ENCODE measurements around the gene SMAD4. TPM values are rescaled to one million over a fixed set of nuclear protein-coding genes. Genes with fewer than 3 reads are reported as not detected.

Gene SMAD4
- polyA plus RNA-seq (2013, experiment 1 of 2), result 42.1 TPM
- 43.5 TPM for polyA plus RNA-seq (2013, experiment 2 of 2)

DNA sequence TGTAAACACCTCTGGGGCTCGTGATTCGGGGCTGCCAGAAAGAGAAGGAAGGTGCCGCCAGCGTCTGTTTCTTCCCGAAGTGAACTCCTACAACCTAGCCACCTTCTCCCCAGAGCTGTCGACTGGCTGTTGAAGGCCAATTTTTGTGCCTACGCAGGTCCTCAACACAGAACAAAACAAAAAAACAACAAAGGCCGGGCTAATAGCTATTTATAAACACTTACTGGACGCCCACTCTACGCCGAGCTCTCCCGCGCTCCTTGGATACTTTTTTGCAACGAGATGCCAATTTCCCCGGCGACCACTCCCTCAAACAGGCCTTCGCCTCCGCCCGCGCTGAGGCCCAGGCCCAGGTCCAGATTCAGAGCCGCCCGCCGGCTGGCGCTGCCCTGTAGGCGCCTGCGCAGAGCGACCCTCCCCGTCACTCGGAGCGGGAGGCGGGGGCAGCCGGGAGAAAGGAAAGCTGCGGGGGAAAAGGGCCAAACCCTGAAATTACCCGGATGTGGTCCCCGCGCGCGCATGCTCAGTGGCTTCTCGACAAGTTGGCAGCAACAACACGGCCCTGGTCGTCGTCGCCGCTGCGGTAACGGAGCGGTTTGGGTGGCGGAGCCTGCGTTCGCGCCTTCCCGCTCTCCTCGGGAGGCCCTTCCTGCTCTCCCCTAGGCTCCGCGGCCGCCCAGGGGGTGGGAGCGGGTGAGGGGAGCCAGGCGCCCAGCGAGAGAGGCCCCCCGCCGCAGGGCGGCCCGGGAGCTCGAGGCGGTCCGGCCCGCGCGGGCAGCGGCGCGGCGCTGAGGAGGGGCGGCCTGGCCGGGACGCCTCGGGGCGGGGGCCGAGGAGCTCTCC is at the start of gene SMAD4:
TSS of gene SMAD4 (plus strand) at position 520 of the 843 bp plus-strand sequence. CDS start 16,834 bp downstream, outside the sequence.
- no peaks in the 10 kb centered on the region for H3K9me3 ChIP-seq (ENCODE audit: control insufficient read depth, low read length)

DNA sequence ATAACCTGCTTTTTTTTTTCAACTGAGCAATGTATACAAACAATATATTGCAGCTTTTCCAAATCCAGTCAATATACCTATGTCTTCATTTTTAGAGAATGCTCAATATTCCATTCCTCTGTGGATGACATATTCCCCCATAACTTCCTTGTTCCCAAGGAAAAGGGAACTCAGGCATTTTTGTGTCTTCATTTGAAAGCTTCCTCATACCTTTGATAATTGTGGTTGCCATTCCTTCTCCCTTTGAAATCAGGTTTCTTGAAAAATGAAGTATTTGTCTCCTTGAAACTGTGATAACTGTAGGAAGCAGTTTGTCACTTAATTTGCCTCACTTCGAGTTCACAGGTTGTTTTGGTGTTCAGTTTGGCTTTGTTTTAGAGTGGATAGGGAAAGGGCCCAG is 48.6 kb upstream of the SMAD4 start:
- Histone ChIP-seq H2AK5ac (ENCODE audit: low read length, severe bottlenecking) (no peak overlapping the region), H3K27ac (ENCODE audit: low read length, poor library complexity, severe bottlenecking) (peak overlapping the region; percentile 72), H2AFZ (ENCODE audit: low read depth, low read length) (no peak overlapping the region), H3K14ac (ENCODE audit: low read length in 2 of 2) (no peak overlapping the region), H4K91ac (ENCODE audit: low read length) (no peak overlapping the region), H2BK5ac (ENCODE audit: low read depth, low read length, poor library complexity, severe bottlenecking) (no peak overlapping the region), H3K4me1 (ENCODE audit: control insufficient read depth, insufficient read depth, low read depth, low read length) (peaks cover 7% of the 10 kb centered on the region), H2BK120ac (ENCODE audit: low read depth, low read length) (no peak overlapping the region), H3K9me3 (ENCODE audit: control insufficient read depth, low read length) (peaks cover 9% of the 10 kb centered on the region), H2BK12ac (ENCODE audit: low read length in 2 of 2) (no peak overlapping the region), H3K79me1 (replicated peaks; ENCODE audit: low read length, poor library complexity, severe bottlenecking) (peaks cover 21% of the 10 kb centered on the region), H4K8ac (ENCODE audit: low read length) (no peak overlapping the region), H2BK15ac (ENCODE audit: low read depth, poor library complexity, severe bottlenecking) (no peak overlapping the region), H3K23ac (ENCODE audit: low read length in 2 of 2) (no peak overlapping the region), H3K4me3 (ENCODE audit: insufficient read depth in 1 of 2, low read depth in 1 of 2, low read length in 2 of 2) (no peak overlapping the region), H3K4me2 (ENCODE audit: low read length, poor library complexity, severe bottlenecking) (no peak overlapping the region), H3K9ac (ENCODE audit: low read length) (no peak overlapping the region), H3K18ac (ENCODE audit: low read depth in 1 of 2, low read length in 2 of 2) (no peak overlapping the region), H3K4ac (ENCODE audit: low read depth in 1 of 2, low read length in 2 of 2) (no peak overlapping the region), H3K36me3 (ENCODE audit: control insufficient read depth in 1 of 2, insufficient read depth in 2 of 2, low read depth in 1 of 2, low read length in 2 of 2) (peaks cover 19 to 55% of the 10 kb centered on the region in 2 experiments), H3K27me3 (ENCODE audit: control insufficient read depth in 1 of 2, insufficient read depth in 1 of 2, low read length in 2 of 2) (no peaks in the 10 kb centered on the region)
- DNase-seq, result no peak
- 96% methylated on average over 1 of the region's 1 CpG for WGBS

More for the DNA sequence above, at the start of gene SMAD4:
- H3K79me1 ChIP-seq (replicated peaks; ENCODE audit: low read length, poor library complexity, severe bottlenecking), result peaks cover 28% of the 10 kb centered on the region
- peak within 1 kb of the TSS in 1 of 2 experiments; percentile 23 for H2BK12ac ChIP-seq (ENCODE audit: low read length in 2 of 2)
- peak within 1 kb of the TSS; percentile 91 for H2BK120ac ChIP-seq (ENCODE audit: low read depth, low read length)
- H4K91ac ChIP-seq (ENCODE audit: low read length), result peak within 1 kb of the TSS; percentile 99
- peaks cover 5% of the 10 kb centered on the region for H3K4me1 ChIP-seq (ENCODE audit: control insufficient read depth, insufficient read depth, low read depth, low read length)
- H3K18ac ChIP-seq (ENCODE audit: low read depth in 1 of 2, low read length in 2 of 2), result peak within 1 kb of the TSS; percentile 88 to 97
- peak within 1 kb of the TSS; percentile 93 for H2AK5ac ChIP-seq (ENCODE audit: low read length, severe bottlenecking)
- peak within 1 kb of the TSS in 1 of 2 experiments; percentile 34 for H3K23ac ChIP-seq (ENCODE audit: low read length in 2 of 2)
- H3K27me3 ChIP-seq (ENCODE audit: control insufficient read depth in 1 of 2, insufficient read depth in 1 of 2, low read length in 2 of 2), result no peaks in the 10 kb centered on the region
- H3K14ac ChIP-seq (ENCODE audit: low read length in 2 of 2), result peak within 1 kb of the TSS; percentile 36 to 87
- H2BK15ac ChIP-seq (ENCODE audit: low read depth, poor library complexity, severe bottlenecking), result peak within 1 kb of the TSS; percentile 98
- H2BK5ac ChIP-seq (ENCODE audit: low read depth, low read length, poor library complexity, severe bottlenecking), result peak within 1 kb of the TSS; percentile 70
- peak within 1 kb of the TSS; percentile 79 for H3K27ac ChIP-seq (ENCODE audit: low read length, poor library complexity, severe bottlenecking)
- whole genome bisulfite sequencing, result 16% methylated on average over 53 of the region's 79 CpGs
- peak; percentile 96 for DNase-seq
- H3K9ac ChIP-seq (ENCODE audit: low read length), result peak within 1 kb of the TSS; percentile 100
- H3K36me3 ChIP-seq (ENCODE audit: control insufficient read depth in 1 of 2, insufficient read depth in 2 of 2, low read depth in 1 of 2, low read length in 2 of 2), result peaks cover 8 to 32% of the 10 kb centered on the region in 2 experiments
- peak within 1 kb of the TSS; percentile 77 for H3K4me2 ChIP-seq (ENCODE audit: low read length, poor library complexity, severe bottlenecking)
- peak within 1 kb of the TSS; percentile 80 to 87 for H3K4me3 ChIP-seq (ENCODE audit: insufficient read depth in 1 of 2, low read depth in 1 of 2, low read length in 2 of 2)
- H4K8ac ChIP-seq (ENCODE audit: low read length), result peak within 1 kb of the TSS; percentile 100
- H3K4ac ChIP-seq (ENCODE audit: low read depth in 1 of 2, low read length in 2 of 2), result peak within 1 kb of the TSS; percentile 32 to 81
- peak within 1 kb of the TSS; percentile 10 for H2AFZ ChIP-seq (ENCODE audit: low read depth, low read length)

DNA sequence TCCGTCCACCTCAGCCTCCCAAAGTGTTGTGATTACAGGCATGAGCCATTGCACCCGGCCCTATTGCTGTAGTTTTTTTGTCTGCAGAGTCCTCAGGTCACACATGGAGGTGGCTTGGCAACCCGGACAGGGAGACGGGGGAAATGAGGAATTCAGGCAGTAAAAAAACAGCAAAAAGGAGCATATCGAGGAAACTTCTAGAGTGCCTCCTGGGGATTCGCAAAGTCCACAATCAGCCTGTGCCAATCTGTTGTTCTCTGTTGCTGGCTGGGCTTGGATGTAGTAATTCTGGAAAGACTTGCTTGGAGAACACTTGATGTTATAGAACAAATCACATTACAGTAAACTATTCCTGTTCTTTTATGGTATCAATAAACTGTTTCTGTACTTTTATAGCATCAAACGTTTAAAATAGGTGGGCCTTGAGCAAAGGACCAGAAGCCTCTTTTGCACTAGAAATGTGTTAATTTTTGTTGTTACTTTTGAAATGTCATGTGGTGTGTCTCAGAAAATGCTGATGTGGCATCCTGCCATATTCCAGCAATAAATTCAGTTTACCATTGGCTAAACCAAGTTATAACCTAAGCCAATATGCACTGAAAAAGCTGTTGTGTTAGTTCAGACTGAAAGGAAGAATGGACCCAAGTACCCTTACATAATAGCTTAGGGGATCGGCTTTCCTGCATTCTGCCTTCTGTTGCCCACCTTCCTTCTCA is 47.8 kb upstream of the SMAD4 start:
- no peak overlapping the region for H3K18ac ChIP-seq (ENCODE audit: low read depth in 1 of 2, low read length in 2 of 2)
- H2BK120ac ChIP-seq (ENCODE audit: low read depth, low read length), result no peak overlapping the region
- 97% methylated on average over 8 of the region's 8 CpGs for WGBS
- no peak overlapping the region for H2BK15ac ChIP-seq (ENCODE audit: low read depth, poor library complexity, severe bottlenecking)
- H3K4me1 ChIP-seq (ENCODE audit: control insufficient read depth, insufficient read depth, low read depth, low read length), result peaks cover 9% of the 10 kb centered on the region
- H3K36me3 ChIP-seq (ENCODE audit: control insufficient read depth in 1 of 2, insufficient read depth in 2 of 2, low read depth in 1 of 2, low read length in 2 of 2), result peaks cover 13 to 46% of the 10 kb centered on the region in 2 experiments
- H3K4me3 ChIP-seq (ENCODE audit: insufficient read depth in 1 of 2, low read depth in 1 of 2, low read length in 2 of 2), result no peak overlapping the region
- H4K8ac ChIP-seq (ENCODE audit: low read length), result no peak overlapping the region
- H3K9ac ChIP-seq (ENCODE audit: low read length), result no peak overlapping the region
- no peaks in the 10 kb centered on the region for H3K27me3 ChIP-seq (ENCODE audit: control insufficient read depth in 1 of 2, insufficient read depth in 1 of 2, low read length in 2 of 2)
- DNase-seq, result no peak
- H3K4me2 ChIP-seq (ENCODE audit: low read length, poor library complexity, severe bottlenecking), result no peak overlapping the region
- no peak overlapping the region for H2BK5ac ChIP-seq (ENCODE audit: low read depth, low read length, poor library complexity, severe bottlenecking)
- H2AFZ ChIP-seq (ENCODE audit: low read depth, low read length), result no peak overlapping the region
- H3K23ac ChIP-seq (ENCODE audit: low read length in 2 of 2), result no peak overlapping the region
- no peak overlapping the region for H3K27ac ChIP-seq (ENCODE audit: low read length, poor library complexity, severe bottlenecking)
- no peak overlapping the region for H4K91ac ChIP-seq (ENCODE audit: low read length)
- no peak overlapping the region for H2BK12ac ChIP-seq (ENCODE audit: low read length in 2 of 2)
- peaks cover 2% of the 10 kb centered on the region for H3K9me3 ChIP-seq (ENCODE audit: control insufficient read depth, low read length)
- H3K14ac ChIP-seq (ENCODE audit: low read length in 2 of 2), result no peak overlapping the region
- peak overlapping the region; percentile 85 for H2AK5ac ChIP-seq (ENCODE audit: low read length, severe bottlenecking)
- peaks cover 19% of the 10 kb centered on the region for H3K79me1 ChIP-seq (replicated peaks; ENCODE audit: low read length, poor library complexity, severe bottlenecking)
- H3K4ac ChIP-seq (ENCODE audit: low read depth in 1 of 2, low read length in 2 of 2), result no peak overlapping the region

DNA sequence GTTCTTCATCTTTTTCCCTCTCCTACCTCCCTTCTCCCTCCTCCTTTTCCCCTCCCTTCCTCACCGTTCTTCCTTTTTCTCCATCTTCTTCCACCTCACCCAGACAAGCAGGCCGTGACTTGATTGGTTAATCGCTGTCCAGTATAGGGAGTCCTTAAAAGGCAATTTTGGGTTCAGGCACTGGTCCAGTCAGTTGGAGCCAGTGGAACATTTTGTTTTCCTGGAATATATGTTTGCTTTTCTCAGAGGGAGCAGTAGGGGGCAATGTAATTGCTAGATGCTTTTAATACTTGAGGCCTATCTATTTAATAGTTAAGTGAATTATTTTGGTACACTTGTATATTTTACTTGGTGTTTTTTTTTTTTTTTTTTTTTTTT is 47.2 kb upstream of the SMAD4 start:
- Histone ChIP-seq H2BK120ac (ENCODE audit: low read depth, low read length) (no peak overlapping the region), H4K91ac (ENCODE audit: low read length) (no peak overlapping the region), H2BK5ac (ENCODE audit: low read depth, low read length, poor library complexity, severe bottlenecking) (no peak overlapping the region), H3K4me1 (ENCODE audit: control insufficient read depth, insufficient read depth, low read depth, low read length) (peaks cover 9% of the 10 kb centered on the region), H2AK5ac (ENCODE audit: low read length, severe bottlenecking) (peak overlapping the region; percentile 18), H3K27ac (ENCODE audit: low read length, poor library complexity, severe bottlenecking) (no peak overlapping the region), H3K23ac (ENCODE audit: low read length in 2 of 2) (no peak overlapping the region), H3K14ac (ENCODE audit: low read length in 2 of 2) (no peak overlapping the region), H3K79me1 (replicated peaks; ENCODE audit: low read length, poor library complexity, severe bottlenecking) (peaks cover 19% of the 10 kb centered on the region), H3K9ac (ENCODE audit: low read length) (no peak overlapping the region), H3K4me3 (ENCODE audit: insufficient read depth in 1 of 2, low read depth in 1 of 2, low read length in 2 of 2) (no peak overlapping the region), H2AFZ (ENCODE audit: low read depth, low read length) (no peak overlapping the region), H3K36me3 (ENCODE audit: control insufficient read depth in 1 of 2, insufficient read depth in 2 of 2, low read depth in 1 of 2, low read length in 2 of 2) (peaks cover 11 to 41% of the 10 kb centered on the region in 2 experiments), H3K9me3 (ENCODE audit: control insufficient read depth, low read length) (no peaks in the 10 kb centered on the region), H3K27me3 (ENCODE audit: control insufficient read depth in 1 of 2, insufficient read depth in 1 of 2, low read length in 2 of 2) (no peaks in the 10 kb centered on the region), H3K4me2 (ENCODE audit: low read length, poor library complexity, severe bottlenecking) (no peak overlapping the region), H4K8ac (ENCODE audit: low read length) (no peak overlapping the region), H2BK12ac (ENCODE audit: low read length in 2 of 2) (no peak overlapping the region), H3K18ac (ENCODE audit: low read depth in 1 of 2, low read length in 2 of 2) (no peak overlapping the region), H2BK15ac (ENCODE audit: low read depth, poor library complexity, severe bottlenecking) (no peak overlapping the region), H3K4ac (ENCODE audit: low read depth in 1 of 2, low read length in 2 of 2) (no peak overlapping the region)
- DNase-seq, result no peak
- WGBS, result 90% methylated on average over 3 of the region's 3 CpGs

Measured in mesenchymal stem cell (in vitro differentiated cells and primary cell).